Mesenchymal stem cell (in vitro differentiated cells and primary cell): Measurements from ENCODE around the gene RXFP1.

Source experiments
- DNase-seq: peaks from one replicate; pipeline ENCODE4 v3.0.0-alpha.2; 2013
- H2AFZ ChIP-seq: one replicate; pipeline ENCODE4 v1.6.1; 2013; ENCODE audit warnings: low read depth, mild to moderate bottlenecking, control low read depth, inconsistent platforms, low read length, moderate library complexity
- H2AK5ac ChIP-seq: 2 replicates; pipeline ENCODE4 v1.6.1; 2013; ENCODE audit warnings: low read length, moderate library complexity, mild to moderate bottlenecking, inconsistent platforms; ENCODE audit not compliant: severe bottlenecking
- H2BK120ac ChIP-seq: one replicate; pipeline ENCODE4 v1.6.1; 2013; ENCODE audit warnings: low read depth, mild to moderate bottlenecking, inconsistent platforms, low read length, moderate library complexity
- H2BK12ac ChIP-seq, 2 experiments: one replicate each; pipeline ENCODE4 v1.6.1; 2013; ENCODE audit warnings: inconsistent platforms in 2 of 2, low read length in 2 of 2, mild to moderate bottlenecking in 2 of 2, moderate library complexity in 2 of 2, control low read depth in 1 of 2
- H2BK15ac ChIP-seq: one replicate; pipeline ENCODE4 v1.6.1; 2013; ENCODE audit warnings: mild to moderate bottlenecking, low read depth, inconsistent platforms; ENCODE audit not compliant: poor library complexity, severe bottlenecking
- H2BK5ac ChIP-seq: 2 replicates; pipeline ENCODE4 v1.6.1; 2013; ENCODE audit warnings: low read depth, mild to moderate bottlenecking, low read length, control low read depth, inconsistent platforms; ENCODE audit not compliant: poor library complexity, severe bottlenecking
- H3K14ac ChIP-seq, 2 experiments: one replicate each; pipeline ENCODE4 v1.6.1; 2013; ENCODE audit warnings: inconsistent platforms in 2 of 2, low read length in 2 of 2, control low read depth in 1 of 2, mild to moderate bottlenecking in 1 of 2, moderate library complexity in 1 of 2
- H3K18ac ChIP-seq, 2 experiments: one replicate each; pipeline ENCODE4 v1.6.1; 2013; ENCODE audit warnings: inconsistent platforms in 2 of 2, low read length in 2 of 2, control low read depth in 1 of 2, low read depth in 1 of 2, mild to moderate bottlenecking in 1 of 2
- H3K23ac ChIP-seq, 2 experiments: one replicate each; pipeline ENCODE4 v1.6.1; 2013; ENCODE audit warnings: inconsistent platforms in 2 of 2, low read length in 2 of 2, mild to moderate bottlenecking in 2 of 2, moderate library complexity in 2 of 2, control low read depth in 1 of 2
- H3K27ac ChIP-seq: 2 replicates; pipeline ENCODE4 v1.5.1; 2013; ENCODE audit warnings: mild to moderate bottlenecking, moderate library complexity, low read length, control low read depth, inconsistent platforms; ENCODE audit not compliant: poor library complexity, severe bottlenecking
- H3K27me3 ChIP-seq, 2 experiments: 2 replicates each; pipeline versions ENCODE4 v1.6.1 to v1.7.0; 2013; ENCODE audit warnings: low read length in 2 of 2, mild to moderate bottlenecking in 2 of 2, moderate library complexity in 2 of 2, control low read depth in 1 of 2, inconsistent platforms in 1 of 2; ENCODE audit not compliant: control insufficient read depth in 1 of 2, insufficient read depth in 1 of 2
- H3K36me3 ChIP-seq, 2 experiments: 2 replicates each; pipeline versions ENCODE4 v1.6.1 to v1.7.0; 2013; ENCODE audit warnings: low read length in 2 of 2, control low read depth in 1 of 2, inconsistent platforms in 1 of 2, low read depth in 1 of 2, mild to moderate bottlenecking in 1 of 2; ENCODE audit not compliant: insufficient read depth in 2 of 2, control insufficient read depth in 1 of 2
- H3K4ac ChIP-seq, 2 experiments: one replicate each; pipeline ENCODE4 v1.6.1; 2013; ENCODE audit warnings: inconsistent platforms in 2 of 2, low read length in 2 of 2, mild to moderate bottlenecking in 2 of 2, moderate library complexity in 2 of 2, control low read depth in 1 of 2, low read depth in 1 of 2
- H3K4me1 ChIP-seq: 2 replicates; pipeline ENCODE4 v1.6.1; 2013; ENCODE audit warnings: low read depth, low read length, control low read depth; ENCODE audit not compliant: control insufficient read depth, insufficient read depth
- H3K4me2 ChIP-seq: 2 replicates; pipeline ENCODE4 v1.6.1; 2013; ENCODE audit warnings: low read length, mild to moderate bottlenecking, inconsistent platforms; ENCODE audit not compliant: poor library complexity, severe bottlenecking
- H3K4me3 ChIP-seq, 2 experiments: 2 replicates each; pipeline versions ENCODE4 v1.5.1 to v1.7.0; 2013; ENCODE audit warnings: low read length in 2 of 2, mild to moderate bottlenecking in 2 of 2, control low read depth in 1 of 2, low read depth in 1 of 2; ENCODE audit not compliant: insufficient read depth in 1 of 2
- H3K79me1 ChIP-seq: replicated peaks from 2 replicates; pipeline ENCODE4 v1.6.1; 2013; ENCODE audit warnings: mild to moderate bottlenecking, control low read depth, low read length, inconsistent platforms; ENCODE audit not compliant: poor library complexity, severe bottlenecking
- H3K9ac ChIP-seq: 2 replicates; pipeline ENCODE4 v1.7.0; 2013; ENCODE audit warnings: mild to moderate bottlenecking, low read length, moderate library complexity
- H3K9me3 ChIP-seq: 2 replicates; pipeline ENCODE4 v1.7.0; 2013; ENCODE audit warnings: mild to moderate bottlenecking, low read length; ENCODE audit not compliant: control insufficient read depth
- H4K8ac ChIP-seq: one replicate; pipeline ENCODE4 v1.6.1; 2013; ENCODE audit warnings: inconsistent platforms, mild to moderate bottlenecking, low read length, moderate library complexity
- H4K91ac ChIP-seq: one replicate; pipeline ENCODE4 v1.6.1; 2013; ENCODE audit warnings: mild to moderate bottlenecking, low read length, inconsistent platforms
- WGBS: methylation state at CpG from one replicate; pipeline ENCODE4 v1.1.7; 2013; ENCODE audit warnings: mixed read lengths; 5-methylcytosine and 5-hydroxymethylcytosine counted together

Gene RXFP1

DNA sequence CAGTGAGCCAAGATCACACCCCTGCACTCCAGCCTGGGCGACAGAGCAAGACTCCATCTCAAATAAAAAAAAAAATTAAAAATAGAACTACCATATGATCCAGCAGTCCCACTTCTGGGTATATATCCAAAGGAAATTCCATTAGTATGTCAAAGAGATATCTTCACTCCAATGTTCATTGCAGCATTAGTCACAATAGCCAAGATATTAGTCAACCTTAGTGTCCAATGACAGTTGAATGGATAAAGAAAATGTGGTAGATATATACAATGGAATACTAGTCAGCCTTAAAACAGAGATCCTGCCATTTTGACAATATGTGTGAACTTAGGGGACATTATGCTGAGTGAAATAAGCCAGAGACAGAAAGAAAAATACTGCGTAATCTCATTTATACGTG is 100.6 kb downstream of the RXFP1 start:
- H3K79me1 ChIP-seq, result no peaks in the 10 kb centered on the region
- H3K18ac ChIP-seq, result no peak overlapping the region
- H3K36me3 ChIP-seq, result no peaks in the 10 kb centered on the region
- no peak overlapping the region for H2BK15ac ChIP-seq
- H2BK12ac ChIP-seq, result no peak overlapping the region
- no peak overlapping the region for H3K27ac ChIP-seq
- no peak overlapping the region for H3K4ac ChIP-seq
- no peaks in the 10 kb centered on the region for H3K4me1 ChIP-seq
- no peak overlapping the region for H3K4me2 ChIP-seq
- H4K8ac ChIP-seq, result no peak overlapping the region
- H2BK5ac ChIP-seq, result no peak overlapping the region
- H3K23ac ChIP-seq, result no peak overlapping the region
- no peak overlapping the region for H4K91ac ChIP-seq
- no peak overlapping the region for H3K4me3 ChIP-seq
- H3K14ac ChIP-seq, result no peak overlapping the region
- no peak for DNase-seq
- no peak overlapping the region for H2AFZ ChIP-seq
- no peaks in the 10 kb centered on the region for H3K27me3 ChIP-seq
- H2BK120ac ChIP-seq, result no peak overlapping the region
- no peaks in the 10 kb centered on the region for H3K9me3 ChIP-seq
- H2AK5ac ChIP-seq, result no peak overlapping the region
- H3K9ac ChIP-seq, result no peak overlapping the region
- 94% methylated on average over 2 of the region's 3 CpGs for WGBS

DNA sequence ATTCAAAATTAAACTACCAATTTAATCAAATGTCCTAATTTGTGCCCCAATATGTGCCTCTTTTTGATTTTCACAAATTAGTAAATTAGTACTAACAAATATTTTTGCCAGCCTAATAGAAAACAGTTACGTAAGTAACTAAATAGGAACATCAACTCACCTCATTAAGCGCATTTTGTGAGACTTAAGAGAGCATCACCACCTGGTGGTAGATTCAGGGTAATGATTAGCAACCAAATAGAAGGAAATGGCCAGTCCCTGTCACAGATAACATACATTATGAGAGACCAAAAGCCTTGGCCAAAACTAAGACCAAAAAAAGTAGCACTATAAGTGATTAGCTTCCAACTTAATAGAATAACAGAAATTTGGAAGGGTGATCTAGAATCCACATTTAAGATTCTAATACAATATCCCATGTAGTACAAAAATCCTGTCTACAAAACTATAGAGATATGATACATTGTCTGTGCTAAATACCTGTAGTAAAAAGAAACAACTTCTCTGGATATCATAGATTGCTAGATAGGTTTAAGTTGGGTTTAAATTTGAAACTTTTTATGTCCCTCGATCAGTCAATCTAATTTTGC is 103.3 kb downstream of the RXFP1 start:
- H3K14ac ChIP-seq, result no peak overlapping the region
- no CpG with 5 or more reads among the region's 3 CpGs for WGBS

DNA sequence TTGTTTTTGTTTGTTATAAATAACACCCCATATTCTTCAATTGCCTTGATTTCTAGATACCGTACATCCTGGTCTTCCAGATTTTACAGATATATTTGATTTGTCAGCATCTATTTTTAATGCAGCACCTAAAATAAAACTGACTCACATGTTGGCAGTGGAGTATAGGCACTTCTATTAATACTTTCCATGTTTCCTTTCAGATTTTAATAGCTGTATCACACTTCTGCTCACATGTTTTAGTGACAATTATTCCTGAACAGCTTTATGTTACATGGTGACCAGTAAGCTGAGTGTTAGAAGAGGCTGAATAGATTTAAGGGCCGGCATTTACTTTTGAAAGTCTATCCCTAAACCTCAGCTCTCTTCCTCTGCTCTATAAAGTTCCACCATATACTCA is 103.9 kb downstream of the RXFP1 start:
- H3K4ac ChIP-seq, result no peak overlapping the region
- no CpG with 5 or more reads among the region's 2 CpGs for WGBS
- H3K14ac ChIP-seq, result no peak overlapping the region

More for the DNA sequence above, 103.3 kb downstream of the RXFP1 start:
- Histone ChIP-seq H4K91ac (no peak overlapping the region), H2AK5ac (no peak overlapping the region), H3K23ac (no peak overlapping the region), H3K36me3 (no peaks in the 10 kb centered on the region), H4K8ac (no peak overlapping the region), H2BK5ac (no peak overlapping the region), H3K9me3 (no peaks in the 10 kb centered on the region), H2BK120ac (no peak overlapping the region), H3K9ac (peak overlapping the region; percentile 53), H3K79me1 (no peaks in the 10 kb centered on the region), H2BK12ac (no peak overlapping the region), H3K4me2 (no peak overlapping the region), H3K27me3 (no peaks in the 10 kb centered on the region), H3K27ac (no peak overlapping the region), H3K18ac (no peak overlapping the region), H2BK15ac (no peak overlapping the region), H3K4ac (no peak overlapping the region), H3K4me1 (no peaks in the 10 kb centered on the region), H3K4me3 (no peak overlapping the region), H2AFZ (no peak overlapping the region)
- DNase-seq, result peak; percentile 57

GRCh38 chr4:158630893-158631292 is 109.2 kb downstream of the RXFP1 start:
- H3K4me2 ChIP-seq, result no peak overlapping the region
- no peak overlapping the region for H4K8ac ChIP-seq
- H3K27ac ChIP-seq, result no peak overlapping the region
- no peaks in the 10 kb centered on the region for H3K27me3 ChIP-seq
- H2BK12ac ChIP-seq, result no peak overlapping the region
- WGBS, result 53% methylated on average over 1 of the region's 1 CpG
- no peak overlapping the region for H2BK120ac ChIP-seq
- no peaks in the 10 kb centered on the region for H3K4me1 ChIP-seq
- no peak overlapping the region for H3K18ac ChIP-seq
- no peak overlapping the region for H3K4ac ChIP-seq
- no peaks in the 10 kb centered on the region for H3K9me3 ChIP-seq
- no peaks in the 10 kb centered on the region for H3K36me3 ChIP-seq
- DNase-seq, result no peak
- H3K4me3 ChIP-seq, result no peak overlapping the region
- no peak overlapping the region for H4K91ac ChIP-seq
- H3K23ac ChIP-seq, result no peak overlapping the region
- H2AK5ac ChIP-seq, result no peak overlapping the region
- no peak overlapping the region for H2AFZ ChIP-seq
- no peaks in the 10 kb centered on the region for H3K79me1 ChIP-seq
- no peak overlapping the region for H2BK5ac ChIP-seq
- H3K14ac ChIP-seq, result no peak overlapping the region
- no peak overlapping the region for H3K9ac ChIP-seq
- no peak overlapping the region for H2BK15ac ChIP-seq

More for the DNA sequence above, 103.9 kb downstream of the RXFP1 start:
- H3K9me3 ChIP-seq, result no peaks in the 10 kb centered on the region
- H3K27me3 ChIP-seq, result no peaks in the 10 kb centered on the region
- H3K79me1 ChIP-seq, result no peaks in the 10 kb centered on the region
- DNase-seq, result no peak
- H3K23ac ChIP-seq, result no peak overlapping the region
- no peak overlapping the region for H2BK120ac ChIP-seq
- H3K9ac ChIP-seq, result peak overlapping the region; percentile 53
- H2AFZ ChIP-seq, result no peak overlapping the region
- no peak overlapping the region for H3K27ac ChIP-seq
- H3K4me1 ChIP-seq, result no peaks in the 10 kb centered on the region
- H2AK5ac ChIP-seq, result no peak overlapping the region
- H2BK12ac ChIP-seq, result no peak overlapping the region
- no peak overlapping the region for H3K4me2 ChIP-seq
- no peak overlapping the region for H4K91ac ChIP-seq
- no peak overlapping the region for H4K8ac ChIP-seq
- H2BK5ac ChIP-seq, result no peak overlapping the region
- no peak overlapping the region for H3K4me3 ChIP-seq
- no peak overlapping the region for H2BK15ac ChIP-seq
- no peaks in the 10 kb centered on the region for H3K36me3 ChIP-seq
- no peak overlapping the region for H3K18ac ChIP-seq
